IPS DF 19.7 (cell line): ENCODE data around the gene LGALS3.
"Not testable (repeated sequence)": the region's sequence is repeated elsewhere in the genome, so short reads cannot be mapped to it uniquely, and the experiment has no call there.

Experiments used
- DNase-seq: peaks from one replicate; pipeline ENCODE4 v3.0.0-alpha.2; 2013; ENCODE audit warnings: low read depth, low spot score

LGALS3 gene

GRCh38 chr14:55129086-55129427 lies at the start of gene LGALS3:
Gene LGALS3, plus strand, starts transcription at chr14:55129252. Its CDS starts 8,122 bp downstream, at chr14:55137374.
- no peak for DNase-seq

GRCh38 chr14:55079961-55080360 lies 49.1 kb upstream of the LGALS3 start:
- DNase-seq: not testable (repeated sequence)

- no peak for DNase-seq
Measured at GRCh38 chr14:55084401-55085059, 44.5 kb upstream of the LGALS3 start.

- no peak for DNase-seq
Measured at GRCh38 chr14:55085060-55085660, 43.9 kb upstream of the LGALS3 start.

- DNase-seq: no peak
Measured at GRCh38 chr14:55086938-55087337, 42.1 kb upstream of the LGALS3 start.

- no peak for DNase-seq
Measured at GRCh38 chr14:55088356-55088755, 40.7 kb upstream of the LGALS3 start.

GRCh38 chr14:55092341-55092740 lies 36.7 kb upstream of the LGALS3 start:
- no peak for DNase-seq

- DNase-seq: no peak
Measured at GRCh38 chr14:55094292-55095157, 34.5 kb upstream of the LGALS3 start.

GRCh38 chr14:55097881-55098560 lies 31.0 kb upstream of the LGALS3 start:
- no peak for DNase-seq

GRCh38 chr14:55098561-55098898 lies 30.5 kb upstream of the LGALS3 start:
- DNase-seq: no peak

GRCh38 chr14:55099756-55100155 lies 29.3 kb upstream of the LGALS3 start:
- no peak for DNase-seq

- DNase-seq: no peak
Measured at GRCh38 chr14:55101698-55102097, 27.4 kb upstream of the LGALS3 start.

GRCh38 chr14:55102141-55102621 lies 26.9 kb upstream of the LGALS3 start:
- no peak for DNase-seq

GRCh38 chr14:55103005-55103640 lies 25.9 kb upstream of the LGALS3 start:
- no peak for DNase-seq

GRCh38 chr14:55103971-55104954 lies 24.8 kb upstream of the LGALS3 start:
- no peak for DNase-seq

GRCh38 chr14:55105991-55106390 lies 23.1 kb upstream of the LGALS3 start:
- DNase-seq: no peak

GRCh38 chr14:55107766-55108554 lies 21.1 kb upstream of the LGALS3 start:
- DNase-seq: no peak

- DNase-seq: no peak
Measured at GRCh38 chr14:55109836-55110235, 19.2 kb upstream of the LGALS3 start.

GRCh38 chr14:55111122-55111708 lies 17.8 kb upstream of the LGALS3 start:
- DNase-seq: no peak
